CD14-positive monocyte (primary cell): ENCODE data around the gene MIER3. TPM values are rescaled to one million over a fixed set of nuclear protein-coding genes. Genes with fewer than 3 reads are reported as not detected.

Experiments
- DNase-seq, 3 donors: peaks; one replicate each; pipeline ENCODE4 v3.0.0-alpha.2; 2011 to 2022
- H2AFZ ChIP-seq: 2 replicates; pipeline ENCODE4 v1.6.0; 2012; ENCODE audit warnings: mild to moderate bottlenecking, low read depth, low read length, inconsistent platforms; ENCODE audit not compliant: insufficient read depth, poor library complexity, severe bottlenecking
- H3K27ac ChIP-seq, 2 donors: 1 replicate in 1 of 2; 2 replicates in 1 of 2; pipeline ENCODE4 v1.5.1; 2012 to 2013; ENCODE audit warnings: low read length in 2 of 2, control low read depth in 1 of 2, inconsistent platforms in 1 of 2, low read depth in 1 of 2, mild to moderate bottlenecking in 1 of 2
- H3K27me3 ChIP-seq, 2 donors: one replicate each; pipeline versions ENCODE4 v1.6.0 to v1.6.1; 2011 to 2013; ENCODE audit warnings: low read length in 2 of 2; ENCODE audit not compliant: control insufficient read depth in 2 of 2, insufficient read depth in 2 of 2
- H3K36me3 ChIP-seq, 2 donors: replicated peaks in 1 of 2; 1 replicate in 1 of 2; 2 replicates in 1 of 2; pipeline versions ENCODE4 v1.5.1 to v1.6.1; 2012 to 2013; ENCODE audit warnings: low read length in 2 of 2, control low read depth in 1 of 2, inconsistent platforms in 1 of 2, mild to moderate bottlenecking in 1 of 2; ENCODE audit not compliant: insufficient read depth in 2 of 2, control insufficient read depth in 1 of 2
- H3K4me1 ChIP-seq, 2 donors: 1 replicate in 1 of 2; 2 replicates in 1 of 2; pipeline versions ENCODE4 v1.5.1 to v1.6.1; 2012 to 2013; ENCODE audit warnings: low read length in 2 of 2, control low read depth in 1 of 2, inconsistent platforms in 1 of 2, mild to moderate bottlenecking in 1 of 2, moderate library complexity in 1 of 2; ENCODE audit not compliant: insufficient read depth in 2 of 2, control insufficient read depth in 1 of 2
- H3K4me2 ChIP-seq: replicated peaks from 2 replicates; pipeline ENCODE3; 2012; ENCODE audit warnings: low read length, moderate library complexity, mild to moderate bottlenecking; ENCODE audit not compliant: poor library complexity, severe bottlenecking; ENCODE audit errors: extremely low read depth
- H3K4me3 ChIP-seq, 3 experiments: fragments of 200-600 bp in 1 of 3; sonication (generic) in 1 of 3; replicated peaks in 1 of 3; 1 replicate in 2 of 3; 2 replicates in 1 of 3; pipeline ENCODE4 v1.5.1; 2011 to 2013; ENCODE audit warnings: low read length in 3 of 3, mild to moderate bottlenecking in 3 of 3, control low read depth in 2 of 3, low read depth in 2 of 3, inconsistent platforms in 1 of 3, moderate library complexity in 1 of 3
- H3K79me2 ChIP-seq: 2 replicates; pipeline ENCODE4 v1.6.0; 2012; ENCODE audit warnings: mild to moderate bottlenecking, control low read depth, inconsistent platforms, low read length, moderate library complexity; ENCODE audit not compliant: insufficient read depth
- H3K9ac ChIP-seq: 2 replicates; pipeline ENCODE4 v1.6.0; 2017; ENCODE audit warnings: low read length, mild to moderate bottlenecking; ENCODE audit not compliant: insufficient read depth, poor library complexity, severe bottlenecking
- H3K9me3 ChIP-seq, 2 donors: replicated peaks in 1 of 2; 1 replicate in 1 of 2; 2 replicates in 1 of 2; pipeline versions ENCODE4 v1.5.1 to v1.6.1; 2012 to 2013; ENCODE audit warnings: low read length in 2 of 2, control low read depth in 1 of 2; ENCODE audit not compliant: control insufficient read depth in 1 of 2, insufficient read depth in 1 of 2
- H4K20me1 ChIP-seq: 2 replicates; pipeline ENCODE4 v1.6.0; 2012; ENCODE audit warnings: mild to moderate bottlenecking, low read length, control low read depth, moderate library complexity; ENCODE audit not compliant: insufficient read depth
- H3K27ac Mint-ChIP-seq, 7 donors: one replicate each; pipeline ENCODE4 v1.8.0; 2020; ENCODE audit warnings: mild to moderate bottlenecking in 7 of 7, mixed read lengths in 7 of 7, moderate library complexity in 6 of 7, inconsistent platforms in 2 of 7
- H3K27me3 Mint-ChIP-seq, 3 donors: one replicate each; pipeline ENCODE4 v1.8.0; 2021 to 2022; ENCODE audit warnings: low read depth in 3 of 3, mild to moderate bottlenecking in 3 of 3, mixed read lengths in 3 of 3, moderate library complexity in 3 of 3, inconsistent platforms in 1 of 3
- H3K36me3 Mint-ChIP-seq, 2 donors: one replicate each; pipeline ENCODE4 v1.8.0; 2020; ENCODE audit warnings: mixed read lengths in 2 of 2, inconsistent platforms in 1 of 2, mild to moderate bottlenecking in 1 of 2
- H3K4me1 Mint-ChIP-seq: one replicate; pipeline ENCODE4 v1.8.0; 2020; ENCODE audit warnings: mild to moderate bottlenecking, mixed read lengths
- H3K4me3 Mint-ChIP-seq, 2 donors: one replicate each; pipeline ENCODE4 v1.8.0; 2020; ENCODE audit warnings: mild to moderate bottlenecking in 2 of 2, mixed read lengths in 2 of 2, moderate library complexity in 1 of 2
- H3K9me3 Mint-ChIP-seq, 7 donors: one replicate each; pipeline ENCODE4 v1.8.0; 2020 to 2022; ENCODE audit warnings: mixed read lengths in 7 of 7, mild to moderate bottlenecking in 6 of 7, moderate library complexity in 6 of 7, inconsistent platforms in 2 of 7
- CTCF ChIP-seq: fragments of 200-600 bp; IDR thresholded peaks from one replicate; pipeline ENCODE4 v1.8.0; 2022; ENCODE audit warnings: antibody characterized with exemption, mild to moderate bottlenecking
- WGBS: methylation state at CpG from one replicate; pipeline ENCODE4 v1.1.5; 2013; ENCODE audit warnings: missing lambda C conversion rate; ENCODE audit not compliant: insufficient coverage; 5-methylcytosine and 5-hydroxymethylcytosine counted together
- intact Hi-C, 2 donors: fragments of 100-400 bp; cut with micrococcal nuclease; formaldehyde crosslinking; loops; one replicate each; pipeline versions ENCODE4 v1.15.0 to v1.15.1; 2023
- polyA plus RNA-seq, 3 donors: library from polyadenylated mRNA; depleted of rRNA in 1 of 3; unstranded in 2 of 3; stranded (reverse) in 1 of 3; fragments of 300-500 nt in 2 of 3; fragments of >200 nt in 1 of 3; fragmentation: Illumina TruSeq in 2 of 3; gene quantifications; 1 replicate in 2 of 3; 2 replicates in 1 of 3; pipeline ENCODE4 v1.2.3, GENCODE V29; 2012 to 2021

MIER3 gene
- polyA plus RNA-seq, 3 donors, result 2.4 to 5.7 (median 2.9) TPM

DNA sequence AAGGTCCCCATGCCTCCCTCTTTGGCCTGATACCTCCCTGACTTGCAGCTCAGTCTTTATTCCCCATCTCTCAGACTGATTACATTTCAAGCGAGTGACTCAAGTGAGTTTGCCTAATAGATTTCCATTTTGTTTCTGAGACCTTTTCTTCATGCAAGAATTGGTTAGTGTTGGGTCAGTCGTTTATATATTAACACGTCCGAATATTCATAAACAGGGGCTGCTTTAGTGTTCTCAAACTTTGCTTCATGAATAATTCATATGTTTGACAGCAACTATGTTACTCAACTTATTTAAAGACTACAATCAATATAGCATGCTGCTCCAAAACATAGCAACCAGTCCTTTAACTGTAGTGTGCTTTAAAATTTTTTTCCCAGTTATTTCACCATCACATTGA is 36.6 kb upstream of the MIER3 start:
- no peak overlapping the region for H3K4me2 ChIP-seq
- H3K79me2 ChIP-seq, result no peaks in the 10 kb centered on the region
- Mint-ChIP-seq H3K9me3 (no peaks in the 10 kb centered on the region), H3K4me1 (peaks cover 9% of the 10 kb centered on the region), H3K27me3 (no peaks in the 10 kb centered on the region), H3K27ac (no peak overlapping the region), H3K4me3 (no peak overlapping the region), H3K36me3 (no peaks in the 10 kb centered on the region)
- no peak overlapping the region for H3K27ac ChIP-seq
- H3K27me3 ChIP-seq, result no peaks in the 10 kb centered on the region
- no peak for DNase-seq
- no peak overlapping the region for H3K9ac ChIP-seq
- peaks cover 3 to 4% of the 10 kb centered on the region in 2 donors for H3K4me1 ChIP-seq
- TF ChIP-seq CTCF, result no peak
- no peaks in the 10 kb centered on the region for H3K36me3 ChIP-seq
- no peaks in the 10 kb centered on the region for H3K9me3 ChIP-seq
- intact Hi-C loops, result no loop called here
- H4K20me1 ChIP-seq, result no peaks in the 10 kb centered on the region
- H2AFZ ChIP-seq, result no peak overlapping the region
- H3K4me3 ChIP-seq, result no peak overlapping the region
- WGBS, result no CpG with 5 or more reads among the region's 4 CpGs

DNA sequence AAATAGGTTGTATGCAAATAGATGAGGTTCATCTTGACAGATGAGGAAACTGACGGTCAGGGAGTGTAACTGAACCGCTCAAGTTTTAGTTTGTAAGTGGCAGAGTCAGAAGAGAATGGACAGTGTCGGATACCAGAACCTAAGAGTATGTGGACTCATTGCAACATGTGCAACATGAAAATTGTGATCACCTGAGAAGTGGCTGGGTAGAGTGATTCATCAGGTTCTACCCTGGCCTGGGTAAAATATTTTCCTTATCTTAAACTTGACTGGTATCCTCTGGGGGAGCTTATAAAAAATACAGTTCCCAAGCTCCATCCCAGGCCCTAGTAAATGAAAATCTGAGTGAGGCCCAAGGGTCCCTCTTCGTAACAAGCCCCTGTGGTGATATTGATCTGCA is 35.2 kb upstream of the MIER3 start:
- H3K4me3 Mint-ChIP-seq, result no peak overlapping the region
- H3K4me1 Mint-ChIP-seq, result peaks cover 9% of the 10 kb centered on the region
- no peak overlapping the region for H3K27ac Mint-ChIP-seq
- H3K79me2 ChIP-seq, result no peaks in the 10 kb centered on the region
- peaks cover 3 to 4% of the 10 kb centered on the region in 2 donors for H3K4me1 ChIP-seq
- intact Hi-C loops, result no loop called here
- H2AFZ ChIP-seq, result no peak overlapping the region
- H3K9me3 Mint-ChIP-seq, result no peaks in the 10 kb centered on the region
- H4K20me1 ChIP-seq, result no peaks in the 10 kb centered on the region
- no peak overlapping the region for H3K4me3 ChIP-seq
- no peaks in the 10 kb centered on the region for H3K27me3 Mint-ChIP-seq
- no peaks in the 10 kb centered on the region for H3K36me3 Mint-ChIP-seq
- H3K27ac ChIP-seq, result no peak overlapping the region
- DNase-seq, result no peak
- H3K27me3 ChIP-seq, result no peaks in the 10 kb centered on the region
- WGBS, result 87% methylated on average over 3 of the region's 4 CpGs
- no peak for TF ChIP-seq CTCF
- no peaks in the 10 kb centered on the region for H3K9me3 ChIP-seq
- no peaks in the 10 kb centered on the region for H3K36me3 ChIP-seq
- no peak overlapping the region for H3K4me2 ChIP-seq
- no peak overlapping the region for H3K9ac ChIP-seq
